Stimulated activated CD8-positive, alpha-beta memory T cell treated with anti-CD3 and anti-CD28 coated beads, Interleukin-12 subunit alpha, Interleukin-12 subunit beta, amount 100 ng/mL, for 24 hours (primary cell): Measurements from ENCODE around the gene ETAA1.

Experiments
- DNase-seq: peaks from one replicate; pipeline ENCODE4 v3.0.0-alpha.2; 2020; ENCODE audit errors: extremely low read depth

The ETAA1 gene

GRCh38 chr2:67397143-67397986 is at the start of gene ETAA1:
Gene ETAA1 (plus strand): TSS chr2:67397333. CDS start chr2:67397449, 116 bp downstream.
- peak; percentile 73 for DNase-seq

- no peak for DNase-seq
Observed at GRCh38 chr2:67366832-67367412, 30.2 kb upstream of the ETAA1 start.

- no peak for DNase-seq
Observed at GRCh38 chr2:67374481-67374880, 22.7 kb upstream of the ETAA1 start.

GRCh38 chr2:67374949-67375348 is 22.2 kb upstream of the ETAA1 start:
- DNase-seq, result no peak

GRCh38 chr2:67378555-67378954 is 18.6 kb upstream of the ETAA1 start:
- DNase-seq, result no peak

GRCh38 chr2:67379048-67379447 is 18.1 kb upstream of the ETAA1 start:
- DNase-seq, result no peak

GRCh38 chr2:67384123-67384822 is 12.9 kb upstream of the ETAA1 start:
- no peak for DNase-seq

- no peak for DNase-seq
Observed at GRCh38 chr2:67388680-67389079, 8.5 kb upstream of the ETAA1 start.

- no peak for DNase-seq
Observed at GRCh38 chr2:67389286-67389685, 7.8 kb upstream of the ETAA1 start.

- DNase-seq, result no peak
Observed at GRCh38 chr2:67389788-67390187, 7.3 kb upstream of the ETAA1 start.

- DNase-seq, result no peak
Observed at GRCh38 chr2:67393237-67393636, 3.9 kb upstream of the ETAA1 start.

- DNase-seq, result no peak
Observed at GRCh38 chr2:67394734-67395133, 2.4 kb upstream of the ETAA1 start.

GRCh38 chr2:67399144-67399543 is 2.0 kb downstream of the ETAA1 start:
- no peak for DNase-seq

GRCh38 chr2:67399831-67400489 is 2.8 kb downstream of the ETAA1 start:
- DNase-seq, result no peak

GRCh38 chr2:67400560-67401485 is 3.7 kb downstream of the ETAA1 start:
- DNase-seq, result no peak

GRCh38 chr2:67408346-67408745 is 11.2 kb downstream of the ETAA1 start:
- DNase-seq, result no peak

GRCh38 chr2:67412424-67412823 is 15.3 kb downstream of the ETAA1 start:
- DNase-seq, result no peak

- no peak for DNase-seq
Observed at GRCh38 chr2:67414867-67415266, 17.7 kb downstream of the ETAA1 start.

GRCh38 chr2:67416136-67416535 is 19.0 kb downstream of the ETAA1 start:
- DNase-seq, result no peak

- no peak for DNase-seq
Observed at GRCh38 chr2:67423489-67423888, 26.4 kb downstream of the ETAA1 start.

- no peak for DNase-seq
Observed at GRCh38 chr2:67436221-67436620, 39.1 kb downstream of the ETAA1 start.
